RPMI7951 (cell line): Measurements from ENCODE around the gene INTS11. TPM values are rescaled to one million over a fixed set of nuclear protein-coding genes. Genes with fewer than 3 reads are reported as not detected.
A peak's percentile ranks its signal among the peaks of the same experiment; 100 is the strongest.
"Not testable (repeated sequence)": the region's sequence is repeated elsewhere in the genome, so short reads cannot be mapped to it uniquely, and the experiment has no call there.

Source experiments
- DNase-seq: peaks from one replicate; pipeline ENCODE4 v3.0.0-alpha.2; 2012; ENCODE audit warnings: low read depth
- total RNA-seq: library from RNA; depleted of rRNA; stranded (reverse); fragments of >200 nt; shearing (Covaris generic); gene quantifications from 2 replicates; pipeline ENCODE4 v1.2.3, GENCODE V29; 2014

Gene INTS11
- total RNA-seq, 1 experiment from 2014 or later, result 62.6 TPM

GRCh38 chr1:1329304-1330210 lies 5.1 kb upstream of the INTS11 start:
- no peak for DNase-seq

GRCh38 chr1:1328254-1328653 lies 3.8 kb upstream of the INTS11 start:
- no peak for DNase-seq

GRCh38 chr1:1327291-1327690 lies 2.8 kb upstream of the INTS11 start:
- no peak for DNase-seq

- no peak for DNase-seq
Measured at GRCh38 chr1:1326075-1326605, 1.7 kb upstream of the INTS11 start.

- DNase-seq, result no peak
Measured at GRCh38 chr1:1325288-1326074, 1.0 kb upstream of the INTS11 start.

DNA sequence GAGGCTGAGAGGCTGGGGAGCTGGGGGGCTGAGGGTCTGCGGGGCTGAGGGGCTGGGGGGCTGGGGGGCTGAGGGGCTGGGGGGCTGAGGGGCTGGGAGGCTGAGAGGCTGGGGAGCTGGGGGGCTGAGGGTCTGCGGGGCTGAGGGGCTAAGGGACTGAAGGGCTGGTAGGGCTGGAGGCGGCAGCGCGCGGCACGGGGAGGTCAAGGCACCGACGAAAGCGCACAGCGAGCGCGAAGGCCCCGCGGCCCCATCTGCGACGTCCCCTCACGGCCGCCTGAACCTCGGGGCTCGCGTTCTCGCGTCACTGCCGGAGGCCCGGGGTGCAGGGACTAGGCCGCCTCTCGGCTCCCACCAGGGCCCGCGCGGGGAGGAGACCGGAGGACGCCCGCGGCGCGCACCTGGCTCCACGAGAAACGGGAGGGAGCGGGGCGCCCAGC lies 356 bp downstream of the INTS11 start:
- no peak for DNase-seq

GRCh38 chr1:1322952-1323351 lies 1.5 kb downstream of the INTS11 start:
- DNase-seq, result no peak

DNA sequence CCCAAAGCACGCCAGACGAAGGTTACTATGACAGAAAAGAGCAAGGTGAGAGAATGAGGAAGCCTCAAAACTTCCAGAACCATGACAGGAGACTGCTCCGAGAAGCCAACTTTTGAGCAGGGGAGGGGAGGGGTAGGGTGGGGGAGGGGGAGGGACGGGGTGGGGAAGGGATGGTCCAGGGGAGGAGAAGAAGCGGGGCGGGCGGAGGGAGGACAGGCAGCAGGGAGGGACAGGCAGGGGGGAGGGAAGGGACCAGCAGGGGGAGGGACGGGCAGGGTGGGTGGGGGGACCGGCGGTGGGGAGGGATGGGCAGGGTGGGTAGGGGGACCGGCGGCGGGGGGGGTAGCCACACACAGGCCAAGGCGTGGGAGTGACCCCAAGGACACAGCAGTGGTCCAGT lies 2.0 kb downstream of the INTS11 start:
- DNase-seq, result no peak

DNA sequence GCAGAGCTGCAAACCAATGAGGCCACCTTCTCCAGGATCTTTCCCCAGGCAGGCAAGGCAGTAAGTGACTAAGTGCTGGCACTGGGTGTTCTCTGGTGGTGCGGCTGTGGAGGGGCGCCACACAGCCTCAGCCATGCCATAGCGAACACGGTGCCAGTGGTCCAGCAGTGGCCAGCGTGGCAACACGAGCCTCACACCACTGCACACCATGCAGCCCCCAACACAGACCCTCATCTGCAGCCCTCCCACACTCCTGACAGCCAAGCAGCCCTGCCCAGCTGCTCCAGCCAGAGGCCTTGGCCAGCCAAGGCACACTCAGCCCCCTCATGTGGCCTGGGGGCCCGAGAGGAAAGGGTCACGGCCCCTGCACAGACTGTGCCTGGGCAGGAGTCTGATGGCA lies 3.0 kb downstream of the INTS11 start:
- no peak for DNase-seq

DNA sequence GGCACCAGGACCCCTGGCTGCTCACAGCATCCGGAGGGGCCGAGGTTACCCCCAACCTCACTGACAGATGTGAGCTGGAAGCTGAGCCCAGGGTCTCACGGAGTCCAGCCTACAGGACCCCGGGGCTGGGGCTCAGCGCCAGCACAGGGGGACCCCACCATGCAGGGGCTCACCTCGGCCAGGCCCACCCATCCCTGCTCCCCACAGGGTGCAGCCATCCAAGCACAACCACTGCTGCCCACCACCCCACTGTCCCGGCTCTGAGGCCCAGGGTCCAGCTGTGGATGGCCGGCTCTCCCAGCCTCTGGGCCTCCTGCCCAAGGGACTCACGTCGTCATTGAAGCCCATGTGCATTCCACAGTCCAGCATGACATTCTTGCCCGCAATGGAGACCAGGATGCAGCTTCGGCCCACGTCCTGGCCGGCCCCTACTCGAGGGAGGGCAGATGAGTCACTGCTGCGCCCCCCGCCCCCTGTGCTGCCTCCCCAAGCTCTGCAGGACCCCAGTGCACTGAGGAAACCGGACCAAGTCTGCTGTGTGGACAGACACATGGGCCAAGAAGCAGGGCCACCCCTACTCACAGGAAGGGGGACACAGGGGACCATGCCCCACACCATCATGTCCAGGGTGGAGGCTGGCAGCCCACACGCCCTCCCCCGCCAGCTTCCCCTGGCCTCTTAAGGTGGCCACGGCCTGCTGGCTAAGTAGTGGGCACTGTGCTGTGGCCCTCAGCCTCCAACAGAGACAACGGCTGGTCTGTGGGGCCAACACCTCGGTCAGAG lies 3.6 kb downstream of the INTS11 start:
- DNase-seq, result no peak

DNA sequence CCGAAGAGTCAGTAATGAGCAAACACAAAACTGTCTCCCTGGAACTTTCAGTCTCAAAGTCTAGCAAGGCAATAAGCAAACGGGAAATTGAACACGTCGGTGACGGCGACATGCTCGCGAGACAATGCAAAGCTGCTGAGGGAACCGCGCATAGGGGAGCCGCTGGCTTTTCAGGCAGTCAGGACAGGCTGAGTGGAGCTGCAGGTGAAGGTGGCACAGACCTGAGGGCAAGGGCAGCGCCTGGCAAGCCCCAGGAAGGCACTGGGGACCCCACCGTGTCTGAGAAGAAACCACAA lies 4.9 kb downstream of the INTS11 start:
- no peak for DNase-seq

GRCh38 chr1:1318777-1319645 lies 5.4 kb downstream of the INTS11 start:
- DNase-seq, result no peak

DNA sequence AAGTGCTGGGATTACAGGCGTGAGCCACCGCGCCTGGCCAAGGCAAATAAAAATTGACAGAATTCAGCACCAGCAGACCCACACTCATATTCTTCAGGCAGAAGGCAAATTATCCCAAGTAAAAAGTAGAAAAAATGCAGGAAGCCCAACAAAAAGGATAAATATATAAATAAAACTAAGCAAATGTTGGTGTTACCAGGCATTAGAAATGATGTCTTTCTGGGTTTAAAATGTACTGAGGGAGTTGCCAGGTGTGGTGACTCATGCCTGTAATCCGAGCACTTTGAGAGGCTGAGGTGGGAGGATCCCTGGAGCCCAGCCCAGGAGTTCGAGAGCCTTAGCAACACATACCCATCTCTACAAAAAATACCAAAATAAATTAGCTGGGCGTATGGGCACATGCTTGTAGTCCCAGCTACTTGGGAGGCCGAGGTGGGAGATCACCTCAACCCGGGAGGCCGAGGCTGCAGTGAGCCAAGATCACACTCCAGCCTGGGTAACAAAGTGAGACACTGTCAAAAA lies 6.3 kb downstream of the INTS11 start:
- DNase-seq, result peak; percentile 94

DNA sequence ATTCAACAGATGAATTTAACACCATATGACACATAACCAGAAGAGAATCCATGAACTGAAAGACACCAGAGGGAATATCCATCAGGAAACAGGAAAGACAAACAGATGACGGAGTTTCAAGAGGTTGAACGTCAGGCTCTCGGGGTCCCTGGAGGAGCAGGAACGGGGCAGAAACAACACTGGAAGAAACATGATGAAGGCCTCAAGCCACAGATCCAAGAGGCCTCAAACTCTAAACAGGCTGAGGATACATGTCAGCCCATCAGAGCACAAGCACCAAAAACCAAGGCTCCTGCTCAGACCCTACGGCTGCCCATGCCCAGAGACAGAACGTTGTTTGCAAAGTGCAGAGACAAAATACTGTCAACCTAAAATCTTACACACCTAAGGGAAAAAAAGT lies 7.0 kb downstream of the INTS11 start:
- DNase-seq, result no peak

DNA sequence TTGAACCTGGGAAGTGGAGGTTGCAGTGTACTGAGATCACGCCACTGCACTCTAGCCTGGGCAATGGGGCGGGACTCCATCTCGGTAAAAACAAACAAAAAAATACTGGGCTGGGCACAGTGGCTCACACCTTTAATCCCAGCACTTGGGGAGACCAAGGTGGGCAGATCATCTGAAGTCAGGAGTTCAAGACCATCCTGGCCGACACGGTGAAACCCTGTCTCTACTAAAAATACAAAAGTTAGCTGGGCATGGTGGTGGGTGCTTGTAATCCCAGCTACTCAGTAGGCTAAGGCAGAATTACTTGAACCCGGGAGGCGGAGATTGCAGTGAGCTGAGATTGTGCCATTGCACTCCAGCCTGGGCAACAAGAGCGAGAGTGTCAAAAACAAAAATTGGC lies 8.3 kb downstream of the INTS11 start:
- DNase-seq, result not testable (repeated sequence)

DNA sequence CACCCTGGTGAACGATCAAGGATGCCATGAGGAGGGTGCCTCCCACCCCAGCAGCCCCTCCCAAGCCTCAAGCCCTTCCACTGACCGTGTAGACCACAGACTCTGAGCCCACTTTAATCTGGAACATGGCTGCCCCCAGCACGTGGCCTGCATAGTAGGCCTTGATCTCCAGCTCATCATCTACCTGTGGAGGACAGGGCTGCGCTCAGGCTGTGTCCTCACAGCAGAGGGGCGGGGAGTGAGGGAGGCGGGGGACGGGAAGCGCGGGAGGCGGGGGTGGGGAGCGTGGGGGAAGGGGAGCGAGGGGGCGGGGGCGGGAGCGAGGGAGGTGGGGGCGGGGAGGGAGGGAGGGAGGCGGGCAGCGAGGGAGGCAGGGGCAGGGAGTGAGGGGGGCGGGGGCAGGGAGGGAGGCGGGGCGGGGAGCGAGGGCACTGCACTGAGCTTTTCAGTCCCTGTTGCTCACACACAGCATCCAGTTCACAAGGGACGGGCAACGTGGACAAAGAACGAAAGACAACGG lies 9.0 kb downstream of the INTS11 start:
- no peak for DNase-seq

DNA sequence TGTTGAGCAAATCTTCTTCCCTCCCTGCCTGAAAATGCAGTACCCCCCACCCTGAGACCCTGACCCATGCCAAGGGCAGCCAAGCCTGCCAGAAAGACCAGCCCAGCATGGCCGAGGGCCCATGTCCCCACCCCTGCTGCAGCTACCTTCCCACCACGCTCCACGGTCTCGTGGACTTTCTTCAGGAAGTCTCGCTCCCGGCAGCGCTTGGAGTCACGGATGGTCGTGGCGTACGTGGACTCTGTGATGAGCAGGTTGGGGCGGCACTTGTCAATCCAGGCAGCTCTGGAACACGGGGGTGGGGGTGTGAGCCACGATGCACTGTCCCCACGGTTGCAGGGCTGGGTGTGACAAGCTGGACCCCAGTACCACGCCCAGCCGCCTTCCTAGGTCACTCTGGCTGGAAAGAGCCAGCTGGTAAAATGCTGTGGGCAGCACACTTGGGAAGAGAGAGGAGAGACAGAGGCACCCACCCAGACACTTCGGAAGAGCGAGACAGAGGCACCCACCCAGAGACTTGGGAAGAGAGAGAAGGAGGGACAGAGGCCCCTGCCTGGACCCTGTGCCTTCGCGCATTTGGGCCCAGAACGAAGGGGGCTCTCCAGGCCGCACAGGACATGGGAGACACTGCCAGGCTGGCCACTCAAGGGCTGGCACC lies 9.7 kb downstream of the INTS11 start:
- DNase-seq, result no peak

- DNase-seq, result no peak
Measured at GRCh38 chr1:1314237-1314586, 10.2 kb downstream of the INTS11 start.

- DNase-seq, result no peak
Measured at GRCh38 chr1:1313500-1314236, 10.8 kb downstream of the INTS11 start.
